Measurements from ENCODE around the gene SEPTIN14. TPM values are rescaled to one million over a fixed set of nuclear protein-coding genes. Genes with fewer than 3 reads are reported as not detected.
"Not testable (repeated sequence)": the region's sequence is repeated elsewhere in the genome, so short reads cannot be mapped to it uniquely, and the experiment has no call there.

The SEPTIN14 gene
- polyA plus RNA-seq, 2 of the 4 experiments (the other 2 are of a cell fraction) = 0.01 TPM; not detected in 1

GRCh38 chr7:55818686-55819085, 43.9 kb downstream of the SEPTIN14 start (continued):
- TF ChIP-seq REST (IDR thresholded peaks at IDR 0.05) = no peak

GRCh38 chr7:55797260-55797659, 65.3 kb downstream of the SEPTIN14 start:
- ATAC-seq; DNase-seq (ENCODE audit: low read depth in 1 of 2, low spot score in 1 of 2); H3K4me1 ChIP-seq; H3K4me3 ChIP-seq; H3K4me2 ChIP-seq; CTCF ChIA-PET; POLR2A ChIA-PET; H3K9me3 ChIP-seq; H3K27ac ChIP-seq; FAIRE-seq: not testable (repeated sequence)
- 3% methylated on average over 1 of the region's 1 CpG for WGBS (ENCODE audit: missing lambda C conversion rate)

DNA sequence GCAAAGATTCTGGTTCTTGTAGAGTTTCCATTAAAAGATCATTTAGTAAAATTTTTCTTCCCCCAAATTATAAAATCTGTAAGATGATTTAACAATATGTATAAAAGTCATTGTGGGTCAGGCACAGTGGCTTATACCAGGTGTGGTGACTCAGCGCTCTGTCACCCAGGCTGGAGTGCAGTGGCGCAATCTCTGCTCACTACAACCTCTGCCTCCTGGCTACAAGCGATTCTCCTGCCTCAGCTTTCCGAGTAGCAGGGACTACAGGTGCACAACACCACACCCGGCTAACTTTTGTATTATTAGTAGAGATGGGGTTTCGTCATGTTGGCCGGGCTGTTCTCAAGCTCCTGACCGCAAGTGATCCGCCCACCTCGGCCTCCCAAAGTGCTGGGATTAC, 68.0 kb downstream of the SEPTIN14 start:
- 47% methylated on average over 10 of the region's 10 CpGs for WGBS (ENCODE audit: missing lambda C conversion rate)
- ChIA-PET POLR2A (no interaction called here), CTCF (no interaction called here)
- no peak for TF ChIP-seq FOSL2 (IDR thresholded peaks at IDR 0.05)
- TF ChIP-seq FOSL2 (CRISPR knock-in tag; IDR thresholded peaks at IDR 0.05) = peak; percentile 16; the same call in 1 of the 2 replicates
- TF ChIP-seq PBX3 (IDR thresholded peaks at IDR 0.05) = no peak
- peak in 1 of 2 experiments; percentile 59; a peak in 2 of 4 replicates for TF ChIP-seq CEBPB (IDR thresholded peaks at IDR 0.05)
- Histone ChIP-seq H3K27ac (no peak overlapping the region), H3K4me2 (no peak overlapping the region), H3K4me3 (no peak overlapping the region), H3K9me3 (0 out of 3 replicates have a peak, but pooled peaks cover 3% of the 10 kb centered on the region), H3K4me1 (no peaks in the 10 kb centered on the region)
- no peak for FAIRE-seq
- DNase-seq (ENCODE audit: low read depth in 1 of 2, low spot score in 1 of 2) = peak in 1 of 2 experiments; percentile 7
- no peak for ATAC-seq

- ChIA-PET CTCF (no interaction called here), POLR2A (no interaction called here)
- H3K4me1 ChIP-seq = no peaks in the 10 kb centered on the region
- no peak overlapping the region for H3K4me2 ChIP-seq
- ATAC-seq = no peak
- 0 out of 3 replicates have a peak, but pooled peaks cover 3% of the 10 kb centered on the region for H3K9me3 ChIP-seq
- DNase-seq (ENCODE audit: low read depth in 1 of 2, low spot score in 1 of 2) = no peak
- no peak for FAIRE-seq
- H3K4me3 ChIP-seq = no peak overlapping the region
- TF ChIP-seq NPAS2 (CRISPR knock-in tag; IDR thresholded peaks at IDR 0.05; ENCODE audit: borderline replicate concordance) = no peak
- TF ChIP-seq PBX3 (IDR thresholded peaks at IDR 0.05) = no peak
- TF ChIP-seq CHD2 (IDR thresholded peaks at IDR 0.05; ENCODE audit: low read length, partially characterized antibody) = no peak
- TF ChIP-seq EHF (CRISPR knock-in tag; IDR thresholded peaks at IDR 0.05) = no peak
- no peak for TF ChIP-seq HDAC2 (IDR thresholded peaks at IDR 0.05)
- TF ChIP-seq POLR2AphosphoS2 (conservative IDR thresholded peaks at IDR 0.05; ENCODE audit: low read length) = no peak
- TF ChIP-seq ZC3H11A (IDR thresholded peaks at IDR 0.05) = no peak
- no peak for TF ChIP-seq RAD21 (conservative IDR thresholded peaks at IDR 0.05 in 1 of 2, IDR thresholded peaks at IDR 0.05 in 1 of 2)
- no peak for TF ChIP-seq USF2 (IDR thresholded peaks at IDR 0.05)
- TF ChIP-seq KDM5A (IDR thresholded peaks at IDR 0.05) = no peak
- no peak for TF ChIP-seq GATA3 (IDR thresholded peaks at IDR 0.05; ENCODE audit: borderline replicate concordance)
- no peak for TF ChIP-seq RFX5 (IDR thresholded peaks at IDR 0.05)
- TF ChIP-seq, protein P1, sequence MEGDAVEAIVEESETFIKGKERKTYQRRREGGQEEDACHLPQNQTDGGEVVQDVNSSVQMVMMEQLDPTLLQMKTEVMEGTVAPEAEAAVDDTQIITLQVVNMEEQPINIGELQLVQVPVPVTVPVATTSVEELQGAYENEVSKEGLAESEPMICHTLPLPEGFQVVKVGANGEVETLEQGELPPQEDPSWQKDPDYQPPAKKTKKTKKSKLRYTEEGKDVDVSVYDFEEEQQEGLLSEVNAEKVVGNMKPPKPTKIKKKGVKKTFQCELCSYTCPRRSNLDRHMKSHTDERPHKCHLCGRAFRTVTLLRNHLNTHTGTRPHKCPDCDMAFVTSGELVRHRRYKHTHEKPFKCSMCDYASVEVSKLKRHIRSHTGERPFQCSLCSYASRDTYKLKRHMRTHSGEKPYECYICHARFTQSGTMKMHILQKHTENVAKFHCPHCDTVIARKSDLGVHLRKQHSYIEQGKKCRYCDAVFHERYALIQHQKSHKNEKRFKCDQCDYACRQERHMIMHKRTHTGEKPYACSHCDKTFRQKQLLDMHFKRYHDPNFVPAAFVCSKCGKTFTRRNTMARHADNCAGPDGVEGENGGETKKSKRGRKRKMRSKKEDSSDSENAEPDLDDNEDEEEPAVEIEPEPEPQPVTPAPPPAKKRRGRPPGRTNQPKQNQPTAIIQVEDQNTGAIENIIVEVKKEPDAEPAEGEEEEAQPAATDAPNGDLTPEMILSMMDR (IDR thresholded peaks at IDR 0.05) = no peak
- TF ChIP-seq CBX2 (IDR thresholded peaks at IDR 0.05; ENCODE audit: borderline replicate concordance, low read depth) = no peak
- TF ChIP-seq ESRRA (IDR thresholded peaks at IDR 0.05; ENCODE audit: borderline replicate concordance, low read length) = no peak
- no peak for TF ChIP-seq FOSL2 (IDR thresholded peaks at IDR 0.05)
- TF ChIP-seq FOSL2 (CRISPR knock-in tag; IDR thresholded peaks at IDR 0.05) = no peak
- TF ChIP-seq POLR2A (IDR thresholded peaks at IDR 0.05; ENCODE audit: low read length) = no peak
- no peak for TF ChIP-seq HOXB5 (CRISPR knock-in tag; IDR thresholded peaks at IDR 0.05)
- TF ChIP-seq KDM1A (IDR thresholded peaks at IDR 0.05; ENCODE audit: low read depth) = no peak
- 47% methylated on average over 5 of the region's 5 CpGs for WGBS (ENCODE audit: missing lambda C conversion rate)
- H3K27ac ChIP-seq = no peak overlapping the region
Observed at GRCh38 chr7:55792048-55792447, 70.5 kb downstream of the SEPTIN14 start.

Measured in A549 (cell line).